HAP-1 (cell line): ENCODE data around the gene SFRP2.

ENCODE experiments used
- DNase-seq, 2 experiments: peaks; one replicate each; pipeline ENCODE4 v3.0.0-alpha.2; 2016 to 2020; ENCODE audit warnings: low spot score in 2 of 2
- H3K27me3 ChIP-seq: fragments of 250-450 bp; sonication (Bioruptor Pico); 2 replicates; pipeline ENCODE4 v1.5.1; 2020; ENCODE audit warnings: low read depth, mild to moderate bottlenecking, moderate library complexity
- H3K36me3 ChIP-seq: fragments of 250-450 bp; sonication (Bioruptor Pico); replicated peaks from 2 replicates; pipeline ENCODE4 v1.5.1; 2020; ENCODE audit warnings: mild to moderate bottlenecking
- H3K4me1 ChIP-seq: fragments of 250-450 bp; sonication (Bioruptor Pico); 2 replicates; pipeline ENCODE4 v1.5.1; 2020; ENCODE audit warnings: mild to moderate bottlenecking
- H3K4me3 ChIP-seq: fragments of 250-450 bp; sonication (Bioruptor Pico); 2 replicates; pipeline ENCODE4 v1.5.1; 2020; ENCODE audit warnings: mild to moderate bottlenecking, moderate library complexity
- H3K9me3 ChIP-seq: fragments of 250-450 bp; sonication (Bioruptor Pico); 2 replicates; pipeline ENCODE4 v1.5.1; 2020; ENCODE audit warnings: mild to moderate bottlenecking, moderate library complexity
- in situ Hi-C: fragments of 300-500 bp; cut with MboI; formaldehyde crosslinking; loops from 3 replicates; pipeline ENCODE4 v1.14.3; 2020; ENCODE audit warnings: low sequenced_read_pairs, inconsistent platforms, mixed read lengths

SFRP2 gene

DNA sequence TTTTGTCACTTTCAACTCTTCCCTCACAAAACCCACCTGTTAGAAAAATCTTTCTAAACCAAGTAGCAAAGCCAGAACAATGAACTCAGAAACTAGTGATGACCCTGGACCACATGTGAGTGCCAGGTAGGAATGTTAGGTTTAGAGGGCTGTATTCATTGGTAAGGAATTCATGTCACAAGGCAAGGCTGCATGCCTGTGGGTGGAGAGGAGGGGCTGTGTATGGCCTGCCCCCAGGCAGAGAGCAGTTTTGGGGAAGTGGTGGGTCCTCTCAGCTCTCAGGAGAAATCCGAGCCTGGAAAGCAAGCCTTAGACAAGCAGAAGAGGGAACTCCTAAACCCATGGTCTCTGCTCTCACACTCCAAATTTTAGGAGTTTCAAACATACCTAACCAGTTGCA is 31.5 kb downstream of the SFRP2 start:
- H3K4me1 ChIP-seq = no peaks in the 10 kb centered on the region
- in situ Hi-C loops = no loop called here
- no peak for DNase-seq

DNA sequence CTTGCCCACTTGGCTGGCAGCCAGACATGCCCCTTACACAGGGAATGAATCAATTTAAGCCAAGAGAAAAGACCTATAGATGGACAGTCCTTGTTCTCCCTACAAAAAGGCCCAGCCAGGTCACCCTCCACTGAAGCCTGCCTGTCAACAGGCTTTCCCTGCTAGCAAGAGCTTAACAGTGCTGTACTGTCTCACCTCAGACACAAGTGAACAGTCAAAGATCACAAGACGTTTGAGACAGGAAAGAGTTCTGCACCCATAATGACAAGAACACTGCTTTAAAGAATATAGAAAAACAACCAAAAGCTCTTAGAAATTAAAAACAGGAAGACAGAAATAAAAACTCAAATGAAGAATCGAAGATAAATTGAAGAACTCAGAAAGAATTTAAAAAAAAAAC is 33.7 kb downstream of the SFRP2 start:
- Histone ChIP-seq H3K4me3 (no peak overlapping the region), H3K9me3 (no peaks in the 10 kb centered on the region), H3K27me3 (no peaks in the 10 kb centered on the region), H3K36me3 (no peaks in the 10 kb centered on the region), H3K4me1 (no peaks in the 10 kb centered on the region)
- DNase-seq = no peak
- in situ Hi-C loops = no loop called here

More for the DNA sequence above, 31.5 kb downstream of the SFRP2 start:
- H3K36me3 ChIP-seq = no peaks in the 10 kb centered on the region
- H3K27me3 ChIP-seq = no peaks in the 10 kb centered on the region
- no peak overlapping the region for H3K4me3 ChIP-seq
- no peaks in the 10 kb centered on the region for H3K9me3 ChIP-seq

DNA sequence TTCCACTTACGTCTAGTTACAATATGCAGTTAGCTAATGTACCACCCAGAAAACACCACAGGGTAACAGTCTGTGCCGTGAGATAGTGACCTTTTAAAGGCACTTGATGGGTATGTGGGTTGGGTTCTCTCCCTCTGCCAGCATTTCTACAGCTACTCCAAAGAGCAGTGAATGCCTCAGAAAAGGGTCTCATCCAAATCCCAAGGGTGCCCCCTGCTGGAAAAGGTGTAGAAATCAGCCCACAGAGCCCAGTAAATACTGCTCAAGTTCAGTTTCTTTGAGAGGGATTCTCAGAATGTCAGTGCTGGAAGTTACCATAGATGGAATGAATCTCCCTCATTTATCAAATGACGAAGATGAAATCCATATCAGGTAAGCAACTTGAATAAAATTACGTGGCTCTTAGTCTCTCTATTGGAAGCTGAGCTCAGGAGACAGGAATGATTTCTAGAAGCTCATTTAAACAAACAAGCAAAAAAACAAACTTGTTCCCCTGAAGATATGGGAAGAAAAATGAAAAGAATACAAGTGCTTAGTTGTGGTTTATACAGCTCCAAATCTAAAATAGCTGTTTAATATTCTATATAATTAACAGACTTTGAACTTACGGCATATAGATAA is 38.6 kb downstream of the SFRP2 start:
- DNase-seq = peak; percentile 72 to 83
- H3K36me3 ChIP-seq = no peaks in the 10 kb centered on the region
- H3K4me1 ChIP-seq = no peaks in the 10 kb centered on the region
- in situ Hi-C loops = no loop called here
- no peak overlapping the region for H3K4me3 ChIP-seq
- H3K27me3 ChIP-seq = no peaks in the 10 kb centered on the region
- no peaks in the 10 kb centered on the region for H3K9me3 ChIP-seq

DNA sequence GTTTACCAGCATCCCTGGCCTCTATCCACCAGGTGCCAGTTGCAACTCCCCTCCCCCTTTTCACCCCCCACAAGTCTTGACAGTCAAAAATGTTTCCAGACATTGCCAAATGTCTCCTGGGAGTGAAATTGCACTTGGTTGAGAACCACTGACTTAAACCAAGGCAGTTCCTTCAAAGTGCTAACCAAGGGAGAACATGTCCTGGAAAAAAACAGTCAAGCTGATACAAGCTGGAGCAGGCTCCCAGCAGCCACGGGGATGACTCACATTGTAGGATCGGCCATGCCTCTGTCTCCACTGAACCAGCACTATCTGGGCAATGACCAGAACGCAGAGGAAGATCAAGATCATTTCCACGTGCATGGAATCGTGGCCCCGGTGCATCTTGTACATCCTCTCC is 40.5 kb downstream of the SFRP2 start:
- in situ Hi-C loops = no loop called here
- no peaks in the 10 kb centered on the region for H3K9me3 ChIP-seq
- no peaks in the 10 kb centered on the region for H3K4me1 ChIP-seq
- DNase-seq = no peak
- no peak overlapping the region for H3K4me3 ChIP-seq
- H3K36me3 ChIP-seq = no peaks in the 10 kb centered on the region
- H3K27me3 ChIP-seq = no peaks in the 10 kb centered on the region

DNA sequence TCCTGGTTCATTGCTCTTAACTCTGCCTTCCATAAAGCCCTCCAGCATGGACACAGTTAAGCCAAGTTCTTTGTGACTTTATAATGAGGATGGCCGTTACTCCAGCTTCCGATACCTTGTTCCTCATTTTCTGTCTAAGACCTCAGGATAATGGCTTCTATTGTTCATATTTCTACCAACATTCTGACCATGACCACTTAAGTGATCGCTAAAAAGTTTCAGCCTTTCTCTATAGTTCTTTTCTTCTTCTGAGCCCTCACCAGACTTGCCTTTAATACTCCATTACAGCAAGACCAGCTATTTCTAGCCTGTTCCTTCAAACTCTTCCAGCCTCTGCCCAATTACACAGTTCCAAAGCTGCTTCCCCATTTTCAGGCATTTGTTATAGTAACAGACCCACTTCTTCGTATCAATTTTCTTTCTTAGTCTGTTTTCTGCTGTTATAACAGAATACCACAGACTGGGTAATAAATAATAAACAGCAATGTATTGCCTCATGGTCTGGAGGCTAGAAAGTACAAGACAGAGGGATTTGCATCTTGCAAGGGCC is 41.4 kb downstream of the SFRP2 start:
- DNase-seq = no peak

DNA sequence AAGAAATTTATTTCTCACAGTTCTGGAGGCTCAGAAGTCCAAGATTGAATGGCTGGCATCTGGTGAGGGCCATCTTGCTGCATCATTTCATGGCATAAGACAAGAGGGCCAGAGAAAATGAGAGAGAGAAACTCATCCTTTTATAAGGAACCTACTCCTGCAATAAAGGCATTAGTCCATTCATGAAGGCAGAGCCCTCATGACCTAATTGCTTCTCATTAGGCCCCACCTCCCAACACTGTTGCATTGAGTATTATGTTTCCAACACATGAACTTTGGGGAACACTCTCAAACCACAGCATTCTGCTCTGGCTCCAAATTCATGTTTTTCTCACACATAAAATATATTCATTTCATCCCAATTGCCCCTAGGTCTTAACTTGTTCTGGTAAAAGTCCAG is 43.2 kb downstream of the SFRP2 start:
- no peaks in the 10 kb centered on the region; the same call in 1 of the 2 replicates for H3K9me3 ChIP-seq
- H3K27me3 ChIP-seq = no peaks in the 10 kb centered on the region
- H3K4me3 ChIP-seq = no peak overlapping the region
- H3K4me1 ChIP-seq = no peaks in the 10 kb centered on the region
- DNase-seq = no peak
- H3K36me3 ChIP-seq = no peaks in the 10 kb centered on the region
- in situ Hi-C loops = no loop called here

More for the DNA sequence above, 41.4 kb downstream of the SFRP2 start:
- H3K4me3 ChIP-seq = no peak overlapping the region
- no peaks in the 10 kb centered on the region for H3K9me3 ChIP-seq
- in situ Hi-C loops = no loop called here
- no peaks in the 10 kb centered on the region for H3K4me1 ChIP-seq
- H3K36me3 ChIP-seq = no peaks in the 10 kb centered on the region
- H3K27me3 ChIP-seq = no peaks in the 10 kb centered on the region

DNA sequence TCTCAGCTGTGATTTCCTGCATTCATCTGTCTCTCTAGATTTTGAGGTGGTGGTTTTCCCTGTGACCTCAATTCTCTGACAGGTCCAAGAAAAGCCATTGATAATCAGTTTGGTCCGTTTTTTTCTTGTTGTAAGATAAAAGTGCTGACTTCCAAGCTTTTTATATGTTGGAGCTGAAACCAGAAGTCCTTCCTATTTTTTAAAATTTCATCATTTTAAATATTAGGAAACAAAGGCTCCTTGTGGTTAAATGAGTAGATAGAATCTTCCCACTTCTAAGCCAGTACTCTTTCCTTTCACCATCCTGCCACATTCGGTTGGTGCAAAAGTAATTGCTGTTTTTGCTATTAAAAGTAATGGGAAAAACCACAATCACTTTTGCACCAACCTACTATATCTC is 47.3 kb downstream of the SFRP2 start:
- in situ Hi-C loops = no loop called here
- no peaks in the 10 kb centered on the region for H3K36me3 ChIP-seq
- H3K4me3 ChIP-seq = no peak overlapping the region
- no peaks in the 10 kb centered on the region; the same call in 1 of the 2 replicates for H3K9me3 ChIP-seq
- H3K4me1 ChIP-seq = no peaks in the 10 kb centered on the region
- DNase-seq = no peak
- H3K27me3 ChIP-seq = no peaks in the 10 kb centered on the region

DNA sequence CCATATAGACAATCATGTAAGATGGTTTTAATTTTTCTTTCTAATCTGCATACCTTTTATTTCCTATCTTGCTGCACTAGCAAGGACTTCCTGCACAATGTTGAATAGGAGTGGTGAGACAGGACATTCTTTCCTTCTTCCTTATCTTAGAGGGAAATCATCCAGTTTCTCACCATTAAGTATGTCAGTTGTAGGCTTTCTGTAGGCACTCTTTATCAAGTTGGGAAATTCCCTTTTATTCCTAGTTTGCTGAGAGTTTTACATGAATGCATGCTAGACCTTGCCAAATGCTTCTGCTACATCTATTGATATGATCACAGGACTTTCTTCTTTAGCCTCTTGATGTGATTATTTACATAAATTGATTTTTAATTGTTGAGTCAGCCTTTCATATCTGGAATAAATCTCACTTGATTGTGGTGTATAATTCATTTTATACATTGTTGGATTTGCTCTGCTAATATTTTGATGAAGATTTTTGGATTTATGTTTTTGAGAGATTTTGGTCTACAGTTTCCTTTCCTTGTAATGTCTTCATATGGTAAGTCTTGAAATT is 52.9 kb downstream of the SFRP2 start:
- no peak for DNase-seq
- no peaks in the 10 kb centered on the region for H3K4me1 ChIP-seq
- no peaks in the 10 kb centered on the region for H3K27me3 ChIP-seq
- no peaks in the 10 kb centered on the region; the same call in 1 of the 2 replicates for H3K9me3 ChIP-seq
- H3K4me3 ChIP-seq = no peak overlapping the region
- H3K36me3 ChIP-seq = no peaks in the 10 kb centered on the region
- in situ Hi-C loops = no loop called here

DNA sequence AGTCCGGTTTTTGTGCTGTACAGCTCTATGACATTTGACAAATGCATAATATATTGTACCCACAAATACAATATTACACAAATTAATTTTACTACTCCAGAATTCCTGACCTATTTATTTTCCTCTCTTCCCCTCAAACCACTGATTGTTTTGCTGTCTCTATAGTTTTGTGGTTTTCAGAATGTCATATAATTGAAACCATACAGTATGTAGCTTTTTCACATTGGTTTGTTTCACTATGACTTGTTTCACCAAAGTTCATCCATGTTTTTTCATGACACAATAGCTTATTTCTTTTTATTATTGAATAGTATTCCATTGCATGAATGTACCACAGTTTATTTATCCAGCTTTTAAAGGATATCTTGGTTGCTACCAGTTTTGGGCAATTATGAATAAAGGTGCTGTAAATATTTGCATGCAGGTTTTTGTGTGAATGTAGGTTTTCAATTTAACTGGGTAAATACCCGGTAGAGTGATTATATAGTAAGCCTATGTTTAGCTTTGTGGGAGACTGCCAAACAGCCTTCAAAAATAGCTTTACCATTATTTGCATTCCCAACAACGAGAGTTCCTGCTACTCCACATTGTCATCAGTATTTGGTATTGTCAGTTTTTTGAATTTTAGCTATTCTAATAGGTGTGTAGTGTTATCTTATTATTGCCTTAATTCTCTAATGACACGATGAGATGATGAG is 55.0 kb downstream of the SFRP2 start:
- H3K27me3 ChIP-seq = no peaks in the 10 kb centered on the region
- no peak for DNase-seq
- H3K36me3 ChIP-seq = no peaks in the 10 kb centered on the region
- no peak overlapping the region for H3K4me3 ChIP-seq
- in situ Hi-C loops = no loop called here
- H3K4me1 ChIP-seq = no peaks in the 10 kb centered on the region
- H3K9me3 ChIP-seq = no peaks in the 10 kb centered on the region

DNA sequence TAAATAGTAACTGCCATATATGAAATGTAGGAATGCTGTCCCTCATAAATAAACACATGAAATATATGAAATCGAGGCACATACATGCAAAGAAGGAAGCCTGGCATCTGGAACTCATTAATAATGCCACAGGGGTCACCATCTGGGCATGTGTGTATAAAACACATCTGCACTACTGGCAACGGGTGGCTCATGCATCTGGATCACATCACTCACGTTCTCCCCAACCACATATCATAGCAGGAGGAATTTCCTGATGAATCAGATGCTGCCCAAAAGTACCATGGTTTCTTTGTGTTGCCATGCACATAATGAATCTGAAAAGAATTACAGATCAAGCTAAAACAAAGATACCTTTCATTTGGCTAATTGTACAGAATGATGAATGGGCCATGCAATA is 57.6 kb downstream of the SFRP2 start:
- no peaks in the 10 kb centered on the region for H3K4me1 ChIP-seq
- DNase-seq = no peak
- no peak overlapping the region for H3K4me3 ChIP-seq
- no peaks in the 10 kb centered on the region for H3K36me3 ChIP-seq
- in situ Hi-C loops = no loop called here
- H3K9me3 ChIP-seq = no peaks in the 10 kb centered on the region
- no peaks in the 10 kb centered on the region for H3K27me3 ChIP-seq
